Adipose tissue (tissue), 3 donors: Measurements from ENCODE around the gene NME7. TPM values are rescaled to one million over a fixed set of nuclear protein-coding genes. Genes with fewer than 3 reads are reported as not detected.

Source experiments
- H3K27ac ChIP-seq: one replicate; pipeline ENCODE4 v1.5.1; 2013; ENCODE audit warnings: low read depth, low read length
- WGBS, 3 donors: extraction: QIAGEN DNeasy Blood & Tissue Kit; methylation state at CpG; one replicate each; pipeline ENCODE4 v1.1.7; 2013; 5-methylcytosine and 5-hydroxymethylcytosine counted together
- polyA plus RNA-seq, 3 donors: library from polyadenylated mRNA; stranded (reverse); fragments of 200-250 nt; gene quantifications; one replicate each; pipeline ENCODE4 v1.2.3, GENCODE V29; 2013
- donor health status: healthy with polysubstance abuse.
- donor health status: Bipolar disorder and iron deficiency.
- donor health status: healthy.

Gene NME7
- polyA plus RNA-seq, 3 donors: 7.2 to 14.3 (median 7.5) TPM

DNA sequence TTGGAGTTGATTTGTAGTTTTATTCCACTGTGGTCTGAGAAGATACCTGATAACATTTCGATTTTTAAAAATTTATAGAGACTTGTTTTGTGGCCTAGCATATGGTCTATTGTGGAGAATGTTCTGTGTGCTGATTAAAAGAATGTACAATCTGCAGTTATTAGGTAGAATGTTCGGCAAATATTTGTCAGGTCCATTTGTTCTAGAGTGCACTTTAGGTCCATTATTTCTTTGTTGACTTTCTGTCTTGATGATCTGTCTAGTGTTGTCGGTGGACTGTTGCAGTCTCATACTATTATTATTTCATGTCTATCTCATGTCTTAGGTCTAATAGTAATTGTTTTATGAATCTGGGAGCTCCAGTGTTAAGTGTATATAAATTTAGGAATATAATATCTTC, 116.8 kb downstream of the NME7 start:
- no peak overlapping the region for H3K27ac ChIP-seq
- 78 to 95% (median 92%) methylated on average over 3 of the region's 3 CpGs for WGBS, 3 donors

GRCh38 chr1:169250022-169250421, 117.6 kb downstream of the NME7 start:
- WGBS, 3 donors: 43 to 82% (median 57%) methylated on average over 2 of the region's 2 CpGs
- no peak overlapping the region for H3K27ac ChIP-seq

- WGBS, 3 donors: 95 to 100% (median 99%) methylated on average over 1 of the region's 1 CpG
Observed at GRCh38 chr1:169249611-169250010, 118.0 kb downstream of the NME7 start.

DNA sequence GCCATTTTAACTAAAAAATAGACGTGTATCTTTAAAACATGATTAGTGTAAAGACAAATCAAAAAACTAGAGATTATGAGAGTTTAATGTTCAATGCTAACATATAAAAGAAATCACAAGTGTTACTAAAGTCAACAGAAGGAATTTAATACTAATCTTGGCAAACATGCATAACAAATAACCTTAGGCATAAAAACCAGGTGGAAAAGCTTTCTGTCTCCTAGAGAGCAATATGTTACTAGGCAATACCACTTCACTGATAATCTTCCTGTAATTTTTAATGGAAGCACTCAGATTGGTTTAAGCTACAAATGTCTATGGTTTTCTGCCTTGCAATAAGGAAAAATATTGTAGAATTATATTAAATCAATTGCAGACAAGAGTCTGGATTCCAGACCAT, 121.9 kb downstream of the NME7 start:
- 49 to 87% (median 84%) methylated on average over 1 of the region's 1 CpG for WGBS, 3 donors
- H3K27ac ChIP-seq: no peak overlapping the region

More at GRCh38 chr1:169249611-169250010, 118.0 kb downstream of the NME7 start:
- H3K27ac ChIP-seq: no peak overlapping the region

DNA sequence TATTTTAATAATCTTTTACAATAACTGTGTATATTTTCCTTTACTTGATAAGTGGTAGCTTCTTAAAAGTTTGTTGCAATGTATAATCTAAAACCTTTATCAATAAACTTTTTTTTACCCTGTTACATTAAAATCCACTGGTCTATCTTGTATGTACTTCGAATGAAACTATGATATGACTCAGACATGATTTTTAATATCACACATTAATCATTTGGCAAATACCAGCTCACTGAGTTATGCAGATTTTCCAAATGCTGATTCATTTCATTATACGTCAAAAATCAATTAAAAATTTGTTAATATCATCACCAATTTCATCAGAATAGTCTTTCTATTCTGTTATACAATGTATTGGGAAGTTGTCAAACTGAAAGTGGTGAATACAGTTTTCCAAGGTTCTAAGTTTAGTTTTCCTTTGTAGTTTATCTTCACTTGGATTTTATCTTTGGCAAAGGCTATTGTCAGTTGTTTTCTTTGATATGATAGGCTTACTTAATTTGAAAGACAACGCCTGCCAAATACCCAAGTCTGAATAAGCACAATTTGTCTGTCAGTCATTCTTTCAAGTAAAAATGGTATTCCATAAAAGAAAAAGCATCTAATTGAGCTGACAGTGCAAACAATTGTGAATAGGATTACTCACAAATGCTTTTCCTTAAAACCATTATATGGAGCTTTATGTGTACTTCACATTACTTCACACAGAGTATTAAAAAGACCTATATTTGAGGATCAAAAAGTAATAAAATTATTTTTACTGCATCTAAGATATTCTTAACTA, 127.0 kb downstream of the NME7 start:
- WGBS, 3 donors: 24 to 65% (median 59%) methylated on average over 3 of the region's 3 CpGs
- no peak overlapping the region for H3K27ac ChIP-seq

GRCh38 chr1:169236880-169237279, 130.7 kb downstream of the NME7 start:
- H3K27ac ChIP-seq: no peak overlapping the region
- 96 to 100% (median 97%) methylated on average over 4 of the region's 4 CpGs for WGBS, 3 donors

- 19 to 45% (median 29%) methylated on average over 1 of the region's 1 CpG for WGBS, 3 donors
- H3K27ac ChIP-seq: no peak overlapping the region
Observed at GRCh38 chr1:169236143-169236542, 131.5 kb downstream of the NME7 start.

- 60 to 81% (median 67%) methylated on average over 2 of the region's 2 CpGs for WGBS, 3 donors
- H3K27ac ChIP-seq: no peak overlapping the region
Observed at GRCh38 chr1:169235568-169235967, 132.0 kb downstream of the NME7 start.

- WGBS, 3 donors: 45 to 96% (median 95%) methylated on average over 3 of the region's 3 CpGs
- H3K27ac ChIP-seq: no peak overlapping the region
Observed at GRCh38 chr1:169234780-169235179, 132.8 kb downstream of the NME7 start.

DNA sequence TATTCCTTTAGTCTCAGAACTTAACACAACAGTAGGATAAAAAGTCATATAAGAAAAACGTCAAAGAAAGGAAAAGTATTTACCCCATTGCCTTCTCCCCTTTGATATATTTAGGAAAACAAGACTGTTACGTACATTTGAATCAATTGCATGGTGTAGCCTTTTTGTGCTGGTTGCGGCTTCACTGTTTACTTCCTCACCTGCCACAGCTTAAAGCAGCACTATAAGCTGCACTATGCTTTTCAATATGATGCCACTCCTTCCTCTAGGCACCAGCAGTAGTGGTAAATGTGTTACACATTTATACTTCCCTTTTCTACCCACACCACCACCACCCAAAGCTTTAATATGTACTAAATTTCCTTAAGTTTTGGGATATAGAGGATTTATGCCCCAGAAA, 150.0 kb downstream of the NME7 start:
- H3K27ac ChIP-seq: no peak overlapping the region
- WGBS, 3 donors: 62 to 87% (median 66%) methylated on average over 3 of the region's 3 CpGs

DNA sequence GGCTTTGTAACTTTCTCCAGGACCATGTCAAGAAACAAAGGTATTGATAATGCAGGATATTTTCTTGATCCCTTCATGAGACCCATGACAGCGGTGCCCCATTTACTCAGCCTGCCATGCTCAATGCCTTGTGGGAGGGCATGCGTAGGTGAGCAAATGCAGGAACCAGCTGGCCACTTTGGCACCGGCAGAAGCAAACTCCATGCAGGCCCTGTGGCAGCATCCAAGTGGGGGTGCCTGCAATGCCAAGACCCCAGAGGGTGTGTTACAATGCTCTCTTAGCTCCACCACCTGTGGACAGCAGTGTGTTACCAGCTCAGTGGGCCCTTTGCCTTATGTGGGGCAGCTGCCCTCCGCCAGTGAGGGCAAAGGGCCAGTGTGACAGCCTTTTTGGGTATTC, 153.0 kb downstream of the NME7 start:
- no peak overlapping the region for H3K27ac ChIP-seq
- WGBS, 3 donors: 96 to 97% (median 97%) methylated on average over 4 of the region's 4 CpGs

- no peak overlapping the region for H3K27ac ChIP-seq
Observed at GRCh38 chr1:169212088-169212487, 155.5 kb downstream of the NME7 start.

GRCh38 chr1:169207797-169208520, 159.6 kb downstream of the NME7 start:
- WGBS, 3 donors: 95 to 97% (median 95%) methylated on average over 1 of the region's 1 CpG
- no peak overlapping the region for H3K27ac ChIP-seq

- no peak overlapping the region for H3K27ac ChIP-seq
Observed at GRCh38 chr1:169204157-169204556, 163.4 kb downstream of the NME7 start.

- 94 to 99% (median 95%) methylated on average over 3 of the region's 3 CpGs for WGBS, 3 donors
- no peak overlapping the region for H3K27ac ChIP-seq
Observed at GRCh38 chr1:169202791-169203665, 164.6 kb downstream of the NME7 start.

GRCh38 chr1:169201084-169201619, 166.4 kb downstream of the NME7 start:
- H3K27ac ChIP-seq: no peak overlapping the region
- WGBS, 3 donors: 98 to 99% (median 98%) methylated on average over 5 of the region's 5 CpGs

- no peak overlapping the region for H3K27ac ChIP-seq
Observed at GRCh38 chr1:169200319-169200718, 167.3 kb downstream of the NME7 start.

DNA sequence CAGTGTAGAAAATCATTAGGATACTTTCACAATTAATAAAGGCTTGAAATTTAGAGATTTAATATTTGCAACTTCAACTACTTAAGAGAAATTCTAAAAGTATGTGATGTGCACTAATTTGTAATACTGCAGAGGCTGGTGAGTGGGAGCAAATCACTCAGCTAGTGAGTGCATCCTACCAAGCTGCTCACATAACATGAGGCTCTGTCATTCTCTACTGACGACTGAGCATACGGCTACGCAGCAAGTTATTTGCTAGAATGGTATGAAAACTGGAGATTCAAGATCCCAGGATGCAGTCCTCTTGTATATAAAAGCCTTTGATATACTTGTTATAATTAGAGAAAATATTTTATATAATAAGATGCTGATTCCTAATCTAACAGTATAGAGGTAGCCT, 171.0 kb downstream of the NME7 start:
- H3K27ac ChIP-seq: no peak overlapping the region
- 93 to 97% (median 96%) methylated on average over 3 of the region's 3 CpGs for WGBS, 3 donors

DNA sequence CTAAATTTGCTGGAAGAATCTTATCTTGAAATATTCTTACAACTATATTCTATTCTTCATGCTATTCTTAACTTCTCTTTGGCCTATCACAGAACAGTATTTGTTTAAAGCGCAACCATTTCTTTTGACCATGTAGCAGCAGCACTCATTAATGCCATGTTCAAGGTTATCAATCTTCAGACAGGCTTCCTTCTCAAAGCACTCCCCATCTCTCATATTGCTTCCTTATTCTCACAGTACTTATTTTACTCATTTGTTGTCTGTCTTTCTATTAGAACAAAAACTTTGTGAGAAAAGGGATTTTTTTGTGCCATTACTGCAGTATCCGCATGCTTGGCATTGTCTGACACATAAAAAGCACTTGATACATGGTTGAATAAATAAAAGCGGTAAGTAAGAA, 171.4 kb downstream of the NME7 start:
- WGBS, 3 donors: 83 to 94% (median 93%) methylated on average over 3 of the region's 3 CpGs
- H3K27ac ChIP-seq: no peak overlapping the region
